SKM-1 treated with dmso at 0.1 percent for 144 hours (cell line): ENCODE measurements around the gene ACSF3.
"Not testable (repeated sequence)": the region's sequence is repeated elsewhere in the genome, so short reads cannot be mapped to it uniquely, and the experiment has no call there.

Experiments
- DNase-seq: peaks from one replicate; lab custom pipeline; 2025; ENCODE audit not compliant: unreplicated experiment; lab: John Stamatoyannopoulos, UW

ACSF3 gene

GRCh38 chr16:89055894-89056555, 37.6 kb upstream of the ACSF3 start:
- DNase-seq, result no peak

GRCh38 chr16:89056592-89056991, 37.1 kb upstream of the ACSF3 start:
- DNase-seq, result no peak

- no peak for DNase-seq
These were observed 35.9 kb upstream of the ACSF3 start for GRCh38 chr16:89057738-89058137.

GRCh38 chr16:89058812-89059211, 34.8 kb upstream of the ACSF3 start:
- DNase-seq, result no peak

- DNase-seq, result no peak
These were observed 33.4 kb upstream of the ACSF3 start for GRCh38 chr16:89060207-89060794.

- no peak for DNase-seq
These were observed 32.6 kb upstream of the ACSF3 start for GRCh38 chr16:89061086-89061485.

GRCh38 chr16:89061590-89062380, 31.9 kb upstream of the ACSF3 start:
- no peak for DNase-seq

GRCh38 chr16:89062389-89063345, 31.0 kb upstream of the ACSF3 start:
- DNase-seq, result no peak

- DNase-seq, result no peak
These were observed 29.8 kb upstream of the ACSF3 start for GRCh38 chr16:89063768-89064320.

GRCh38 chr16:89064606-89065457, 28.8 kb upstream of the ACSF3 start:
- DNase-seq, result no peak

- no peak for DNase-seq
These were observed 28.2 kb upstream of the ACSF3 start for GRCh38 chr16:89065458-89065822.

GRCh38 chr16:89066721-89067120, 26.9 kb upstream of the ACSF3 start:
- DNase-seq, result no peak

- DNase-seq, result no peak
These were observed 25.8 kb upstream of the ACSF3 start for GRCh38 chr16:89067677-89068443.

GRCh38 chr16:89068814-89069616, 24.6 kb upstream of the ACSF3 start:
- DNase-seq, result not testable (repeated sequence)

GRCh38 chr16:89069920-89070319, 23.7 kb upstream of the ACSF3 start:
- DNase-seq, result no peak

- DNase-seq, result no peak
These were observed 23.1 kb upstream of the ACSF3 start for GRCh38 chr16:89070590-89070989.

GRCh38 chr16:89071686-89072547, 21.7 kb upstream of the ACSF3 start:
- no peak for DNase-seq
